ENCODE data around the gene TTYH3. TPM values are rescaled to one million over a fixed set of nuclear protein-coding genes. Genes with fewer than 3 reads are reported as not detected.

Gene TTYH3
- total and polyA plus RNA-seq, 2 donors from 2014 or later = 22.5 to 55.0 TPM

DNA sequence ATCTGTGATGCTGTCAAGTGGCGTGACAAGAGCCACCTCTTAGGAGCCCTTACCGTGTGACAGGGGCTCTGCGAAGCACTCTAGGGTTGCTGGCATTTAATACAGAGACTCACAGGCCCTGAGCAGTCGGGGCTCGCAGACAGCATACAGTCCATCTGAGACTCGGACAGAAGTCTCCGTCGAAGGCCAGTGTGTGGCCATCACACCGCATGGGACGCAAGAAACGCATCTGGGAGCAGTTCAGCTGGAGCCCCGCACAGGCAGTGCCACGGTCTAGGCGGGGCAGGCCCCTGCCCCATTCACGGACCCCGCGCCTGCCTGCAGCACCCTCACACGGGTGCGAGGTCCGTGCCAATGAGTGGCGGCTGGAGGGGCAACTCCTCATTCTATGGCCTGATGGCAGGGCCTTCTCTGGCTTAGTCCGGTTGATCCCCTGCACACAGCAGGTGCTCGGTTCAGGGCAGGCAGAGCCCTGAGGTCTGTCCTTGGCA is 39.4 kb upstream of the TTYH3 start:
- Histone ChIP-seq H3K36me3 (ENCODE audit: control insufficient read depth in 2 of 3, insufficient read depth in 3 of 3, low read length in 3 of 3) (peaks cover 0 to 19% (median 7%) of the 10 kb centered on the region in 3 donors), H3K4me3 (ENCODE audit: low read length in 3 of 3) (no peak overlapping the region), H3K27ac (ENCODE audit: low read depth in 2 of 2, low read length in 2 of 2) (no peak overlapping the region), H3K27me3 (ENCODE audit: control insufficient read depth, insufficient read depth, low read length) (no peaks in the 10 kb centered on the region), H3K9me3 (ENCODE audit: control insufficient read depth in 2 of 3, insufficient read depth in 1 of 3, low read length in 3 of 3) (no peaks in the 10 kb centered on the region), H3K4me1 (ENCODE audit: control insufficient read depth in 2 of 3, insufficient read depth in 2 of 3, low read depth in 1 of 3, low read length in 3 of 3) (no peaks in the 10 kb centered on the region), H3K9ac (ENCODE audit: low read length in 3 of 3) (no peak overlapping the region)
- DNase-seq = no peak
- intact Hi-C loops (cut with DNase I) = no loop called here
- FAIRE-seq = no peak
- TF ChIP-seq, protein P1, sequence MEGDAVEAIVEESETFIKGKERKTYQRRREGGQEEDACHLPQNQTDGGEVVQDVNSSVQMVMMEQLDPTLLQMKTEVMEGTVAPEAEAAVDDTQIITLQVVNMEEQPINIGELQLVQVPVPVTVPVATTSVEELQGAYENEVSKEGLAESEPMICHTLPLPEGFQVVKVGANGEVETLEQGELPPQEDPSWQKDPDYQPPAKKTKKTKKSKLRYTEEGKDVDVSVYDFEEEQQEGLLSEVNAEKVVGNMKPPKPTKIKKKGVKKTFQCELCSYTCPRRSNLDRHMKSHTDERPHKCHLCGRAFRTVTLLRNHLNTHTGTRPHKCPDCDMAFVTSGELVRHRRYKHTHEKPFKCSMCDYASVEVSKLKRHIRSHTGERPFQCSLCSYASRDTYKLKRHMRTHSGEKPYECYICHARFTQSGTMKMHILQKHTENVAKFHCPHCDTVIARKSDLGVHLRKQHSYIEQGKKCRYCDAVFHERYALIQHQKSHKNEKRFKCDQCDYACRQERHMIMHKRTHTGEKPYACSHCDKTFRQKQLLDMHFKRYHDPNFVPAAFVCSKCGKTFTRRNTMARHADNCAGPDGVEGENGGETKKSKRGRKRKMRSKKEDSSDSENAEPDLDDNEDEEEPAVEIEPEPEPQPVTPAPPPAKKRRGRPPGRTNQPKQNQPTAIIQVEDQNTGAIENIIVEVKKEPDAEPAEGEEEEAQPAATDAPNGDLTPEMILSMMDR (IDR thresholded peaks at IDR 0.05; ENCODE audit: borderline replicate concordance, extremely low read depth, insufficient read depth) = no peak

DNA sequence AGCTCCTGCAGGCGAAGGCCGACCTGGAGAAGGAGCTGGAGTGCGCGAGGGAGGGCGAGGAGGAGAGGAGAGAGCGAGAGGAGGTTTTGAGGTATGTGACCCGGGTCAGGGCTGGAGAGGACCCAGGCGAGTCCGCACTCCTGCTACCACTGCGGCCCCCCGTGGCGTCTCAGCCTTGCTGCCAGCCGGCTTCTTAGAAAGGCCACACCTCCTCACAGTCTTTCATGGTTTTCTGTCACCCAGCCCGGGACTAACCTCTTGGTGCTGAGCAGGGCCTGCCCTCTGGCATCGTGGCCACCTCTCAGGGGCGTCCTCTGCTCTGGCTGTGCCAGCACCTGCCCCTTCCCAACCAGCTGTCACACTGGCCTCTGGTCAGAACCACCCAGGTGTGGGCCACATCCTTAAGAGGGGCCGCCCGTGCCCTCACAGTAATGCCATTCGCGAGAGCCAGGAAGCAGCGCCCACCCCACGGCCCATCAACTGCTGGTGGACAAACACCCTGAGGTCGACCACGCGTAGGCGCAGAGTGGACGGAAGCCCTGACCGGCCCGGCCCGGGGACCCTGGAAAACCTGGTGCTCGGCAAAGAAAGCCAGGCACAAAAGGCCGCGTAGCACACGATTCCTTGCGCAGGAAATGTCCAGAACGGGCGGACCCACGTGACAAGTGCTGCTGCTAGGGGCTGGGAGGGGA is 38.6 kb upstream of the TTYH3 start:
- TF ChIP-seq, protein P1 (IDR thresholded peaks at IDR 0.05; ENCODE audit: borderline replicate concordance, extremely low read depth, insufficient read depth) = no peak
- intact Hi-C loops (cut with DNase I) = no loop called here
- Histone ChIP-seq H3K4me1 (ENCODE audit: control insufficient read depth in 2 of 3, insufficient read depth in 2 of 3, low read depth in 1 of 3, low read length in 3 of 3) (no peaks in the 10 kb centered on the region), H3K4me3 (ENCODE audit: low read length in 3 of 3) (no peak overlapping the region), H3K36me3 (ENCODE audit: control insufficient read depth in 2 of 3, insufficient read depth in 3 of 3, low read length in 3 of 3) (peaks cover 0 to 19% (median 7%) of the 10 kb centered on the region in 3 donors), H3K9ac (ENCODE audit: low read length in 3 of 3) (no peak overlapping the region), H3K27me3 (ENCODE audit: control insufficient read depth, insufficient read depth, low read length) (no peaks in the 10 kb centered on the region), H3K9me3 (ENCODE audit: control insufficient read depth in 2 of 3, insufficient read depth in 1 of 3, low read length in 3 of 3) (no peaks in the 10 kb centered on the region), H3K27ac (ENCODE audit: low read depth in 2 of 2, low read length in 2 of 2) (no peak overlapping the region)
- peak in 1 of 5 donors; percentile 66 for DNase-seq
- no peak for FAIRE-seq

DNA sequence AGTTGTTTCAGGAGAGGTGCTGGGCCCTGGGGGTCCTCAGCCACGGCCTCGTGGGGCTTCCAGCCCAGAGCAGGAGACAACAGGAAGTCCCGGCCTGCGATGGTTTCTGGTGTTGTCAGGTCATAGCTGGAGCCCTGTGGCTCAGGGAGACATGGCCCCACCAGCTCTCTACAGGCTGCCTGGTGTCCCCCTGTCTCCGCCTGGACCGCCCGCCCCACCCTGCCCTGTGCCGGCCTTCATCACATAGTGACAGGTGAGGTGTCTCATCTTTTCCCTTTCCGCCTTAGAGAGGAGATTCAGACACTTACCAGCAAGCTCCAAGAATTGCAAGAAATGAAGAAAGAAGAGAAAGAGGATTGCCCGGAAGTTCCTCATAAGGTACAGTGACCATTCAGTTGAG is 37.2 kb upstream of the TTYH3 start:
- Histone ChIP-seq H3K9me3 (ENCODE audit: control insufficient read depth in 2 of 3, insufficient read depth in 1 of 3, low read length in 3 of 3) (no peaks in the 10 kb centered on the region), H3K27me3 (ENCODE audit: control insufficient read depth, insufficient read depth, low read length) (no peaks in the 10 kb centered on the region), H3K27ac (ENCODE audit: low read depth in 2 of 2, low read length in 2 of 2) (no peak overlapping the region), H3K9ac (ENCODE audit: low read length in 3 of 3) (no peak overlapping the region), H3K4me3 (ENCODE audit: low read length in 3 of 3) (no peak overlapping the region), H3K36me3 (ENCODE audit: control insufficient read depth in 2 of 3, insufficient read depth in 3 of 3, low read length in 3 of 3) (peaks cover 0 to 21% (median 7%) of the 10 kb centered on the region in 3 donors), H3K4me1 (ENCODE audit: control insufficient read depth in 2 of 3, insufficient read depth in 2 of 3, low read depth in 1 of 3, low read length in 3 of 3) (no peaks in the 10 kb centered on the region)
- no peak for DNase-seq
- FAIRE-seq = no peak
- intact Hi-C loops (cut with DNase I) = no loop called here
- TF ChIP-seq, protein P1 (IDR thresholded peaks at IDR 0.05; ENCODE audit: borderline replicate concordance, extremely low read depth, insufficient read depth) = no peak

All from kidney (tissue), 14 donors.